CD14-positive monocyte (primary cell): ENCODE results near the gene MRGPRD. TPM values are rescaled to one million over a fixed set of nuclear protein-coding genes. Genes with fewer than 3 reads are reported as not detected.

Experiments used
- DNase-seq, 3 donors: peaks; one replicate each; pipeline ENCODE4 v3.0.0-alpha.2; 2011 to 2022
- H2AFZ ChIP-seq: 2 replicates; pipeline ENCODE4 v1.6.0; 2012; ENCODE audit warnings: mild to moderate bottlenecking, low read depth, low read length, inconsistent platforms; ENCODE audit not compliant: insufficient read depth, poor library complexity, severe bottlenecking
- H3K27ac ChIP-seq, 2 donors: 1 replicate in 1 of 2; 2 replicates in 1 of 2; pipeline ENCODE4 v1.5.1; 2012 to 2013; ENCODE audit warnings: low read length in 2 of 2, control low read depth in 1 of 2, inconsistent platforms in 1 of 2, low read depth in 1 of 2, mild to moderate bottlenecking in 1 of 2
- H3K27me3 ChIP-seq, 2 donors: one replicate each; pipeline versions ENCODE4 v1.6.0 to v1.6.1; 2011 to 2013; ENCODE audit warnings: low read length in 2 of 2; ENCODE audit not compliant: control insufficient read depth in 2 of 2, insufficient read depth in 2 of 2
- H3K36me3 ChIP-seq, 2 donors: replicated peaks in 1 of 2; 1 replicate in 1 of 2; 2 replicates in 1 of 2; pipeline versions ENCODE4 v1.5.1 to v1.6.1; 2012 to 2013; ENCODE audit warnings: low read length in 2 of 2, control low read depth in 1 of 2, inconsistent platforms in 1 of 2, mild to moderate bottlenecking in 1 of 2; ENCODE audit not compliant: insufficient read depth in 2 of 2, control insufficient read depth in 1 of 2
- H3K4me1 ChIP-seq, 2 donors: 1 replicate in 1 of 2; 2 replicates in 1 of 2; pipeline versions ENCODE4 v1.5.1 to v1.6.1; 2012 to 2013; ENCODE audit warnings: low read length in 2 of 2, control low read depth in 1 of 2, inconsistent platforms in 1 of 2, mild to moderate bottlenecking in 1 of 2, moderate library complexity in 1 of 2; ENCODE audit not compliant: insufficient read depth in 2 of 2, control insufficient read depth in 1 of 2
- H3K4me2 ChIP-seq: replicated peaks from 2 replicates; pipeline ENCODE3; 2012; ENCODE audit warnings: low read length, moderate library complexity, mild to moderate bottlenecking; ENCODE audit not compliant: poor library complexity, severe bottlenecking; ENCODE audit errors: extremely low read depth
- H3K4me3 ChIP-seq, 3 experiments: fragments of 200-600 bp in 1 of 3; sonication (generic) in 1 of 3; replicated peaks in 1 of 3; 1 replicate in 2 of 3; 2 replicates in 1 of 3; pipeline ENCODE4 v1.5.1; 2011 to 2013; ENCODE audit warnings: low read length in 3 of 3, mild to moderate bottlenecking in 3 of 3, control low read depth in 2 of 3, low read depth in 2 of 3, inconsistent platforms in 1 of 3, moderate library complexity in 1 of 3
- H3K79me2 ChIP-seq: 2 replicates; pipeline ENCODE4 v1.6.0; 2012; ENCODE audit warnings: mild to moderate bottlenecking, control low read depth, inconsistent platforms, low read length, moderate library complexity; ENCODE audit not compliant: insufficient read depth
- H3K9ac ChIP-seq: 2 replicates; pipeline ENCODE4 v1.6.0; 2017; ENCODE audit warnings: low read length, mild to moderate bottlenecking; ENCODE audit not compliant: insufficient read depth, poor library complexity, severe bottlenecking
- H3K9me3 ChIP-seq, 2 donors: replicated peaks in 1 of 2; 1 replicate in 1 of 2; 2 replicates in 1 of 2; pipeline versions ENCODE4 v1.5.1 to v1.6.1; 2012 to 2013; ENCODE audit warnings: low read length in 2 of 2, control low read depth in 1 of 2; ENCODE audit not compliant: control insufficient read depth in 1 of 2, insufficient read depth in 1 of 2
- H4K20me1 ChIP-seq: 2 replicates; pipeline ENCODE4 v1.6.0; 2012; ENCODE audit warnings: mild to moderate bottlenecking, low read length, control low read depth, moderate library complexity; ENCODE audit not compliant: insufficient read depth
- H3K27ac Mint-ChIP-seq, 7 donors: one replicate each; pipeline ENCODE4 v1.8.0; 2020; ENCODE audit warnings: mild to moderate bottlenecking in 7 of 7, mixed read lengths in 7 of 7, moderate library complexity in 6 of 7, inconsistent platforms in 2 of 7
- H3K27me3 Mint-ChIP-seq, 3 donors: one replicate each; pipeline ENCODE4 v1.8.0; 2021 to 2022; ENCODE audit warnings: low read depth in 3 of 3, mild to moderate bottlenecking in 3 of 3, mixed read lengths in 3 of 3, moderate library complexity in 3 of 3, inconsistent platforms in 1 of 3
- H3K36me3 Mint-ChIP-seq, 2 donors: one replicate each; pipeline ENCODE4 v1.8.0; 2020; ENCODE audit warnings: mixed read lengths in 2 of 2, inconsistent platforms in 1 of 2, mild to moderate bottlenecking in 1 of 2
- H3K4me1 Mint-ChIP-seq: one replicate; pipeline ENCODE4 v1.8.0; 2020; ENCODE audit warnings: mild to moderate bottlenecking, mixed read lengths
- H3K4me3 Mint-ChIP-seq, 2 donors: one replicate each; pipeline ENCODE4 v1.8.0; 2020; ENCODE audit warnings: mild to moderate bottlenecking in 2 of 2, mixed read lengths in 2 of 2, moderate library complexity in 1 of 2
- H3K9me3 Mint-ChIP-seq, 7 donors: one replicate each; pipeline ENCODE4 v1.8.0; 2020 to 2022; ENCODE audit warnings: mixed read lengths in 7 of 7, mild to moderate bottlenecking in 6 of 7, moderate library complexity in 6 of 7, inconsistent platforms in 2 of 7
- WGBS: methylation state at CpG from one replicate; pipeline ENCODE4 v1.1.5; 2013; ENCODE audit warnings: missing lambda C conversion rate; ENCODE audit not compliant: insufficient coverage; 5-methylcytosine and 5-hydroxymethylcytosine counted together
- intact Hi-C, 2 donors: fragments of 100-400 bp; cut with micrococcal nuclease; formaldehyde crosslinking; loops; one replicate each; pipeline versions ENCODE4 v1.15.0 to v1.15.1; 2023
- polyA plus RNA-seq, 3 donors: library from polyadenylated mRNA; depleted of rRNA in 1 of 3; unstranded in 2 of 3; stranded (reverse) in 1 of 3; fragments of 300-500 nt in 2 of 3; fragments of >200 nt in 1 of 3; fragmentation: Illumina TruSeq in 2 of 3; gene quantifications; 1 replicate in 2 of 3; 2 replicates in 1 of 3; pipeline ENCODE4 v1.2.3, GENCODE V29; 2012 to 2021
- TF ChIP-seq, protein P1 (sequence below): fragments of 200-600 bp; IDR thresholded peaks from one replicate; pipeline ENCODE4 v1.8.0; 2022; ENCODE audit warnings: antibody characterized with exemption, mild to moderate bottlenecking

Gene MRGPRD
- polyA plus RNA-seq, 3 donors = not detected

DNA sequence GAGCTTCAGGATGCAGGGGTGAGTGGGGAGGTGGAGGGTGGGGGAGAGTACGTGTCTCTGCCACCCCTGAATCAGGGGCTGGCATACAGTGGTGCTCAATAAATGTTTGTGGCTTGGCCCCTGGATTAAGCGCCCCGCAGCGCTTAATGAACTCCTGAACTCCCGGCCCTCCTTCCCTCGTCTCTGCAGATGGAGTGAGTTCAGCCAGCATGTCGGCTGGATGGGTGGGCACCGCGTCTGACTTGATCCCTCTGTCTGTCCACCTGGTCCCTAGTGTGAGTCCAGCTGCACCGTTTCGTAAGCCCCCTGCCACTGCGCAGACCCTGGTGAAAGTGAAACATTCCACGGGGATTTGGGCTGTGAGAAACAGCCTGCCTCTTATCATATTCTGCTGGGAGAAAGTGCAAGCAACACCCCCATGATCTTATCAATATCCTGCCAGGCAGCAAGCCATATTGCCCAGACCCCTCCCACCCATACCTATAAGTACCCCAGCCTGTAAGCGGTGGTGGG lies 12.0 kb upstream of the MRGPRD start:
- Mint-ChIP-seq H3K4me1 (no peaks in the 10 kb centered on the region), H3K27me3 (peaks cover 41 to 50% (median 47%) of the 10 kb centered on the region in 3 donors), H3K36me3 (no peaks in the 10 kb centered on the region), H3K27ac (no peak overlapping the region), H3K9me3 (peaks cover 0 to 5% (median 0%) of the 10 kb centered on the region in 7 donors), H3K4me3 (peak overlapping the region in 1 of 2 donors; percentile 33)
- Histone ChIP-seq H3K9me3 (no peaks in the 10 kb centered on the region), H4K20me1 (no peaks in the 10 kb centered on the region), H3K79me2 (no peaks in the 10 kb centered on the region), H3K27ac (no peak overlapping the region), H3K27me3 (peaks cover 0 to 17% of the 10 kb centered on the region in 2 donors), H3K4me1 (no peaks in the 10 kb centered on the region), H3K4me2 (no peak overlapping the region), H2AFZ (no peak overlapping the region), H3K4me3 (no peak overlapping the region), H3K36me3 (no peaks in the 10 kb centered on the region), H3K9ac (no peak overlapping the region)
- DNase-seq = no peak
- intact Hi-C loops = no loop called here
- TF ChIP-seq, protein P1, sequence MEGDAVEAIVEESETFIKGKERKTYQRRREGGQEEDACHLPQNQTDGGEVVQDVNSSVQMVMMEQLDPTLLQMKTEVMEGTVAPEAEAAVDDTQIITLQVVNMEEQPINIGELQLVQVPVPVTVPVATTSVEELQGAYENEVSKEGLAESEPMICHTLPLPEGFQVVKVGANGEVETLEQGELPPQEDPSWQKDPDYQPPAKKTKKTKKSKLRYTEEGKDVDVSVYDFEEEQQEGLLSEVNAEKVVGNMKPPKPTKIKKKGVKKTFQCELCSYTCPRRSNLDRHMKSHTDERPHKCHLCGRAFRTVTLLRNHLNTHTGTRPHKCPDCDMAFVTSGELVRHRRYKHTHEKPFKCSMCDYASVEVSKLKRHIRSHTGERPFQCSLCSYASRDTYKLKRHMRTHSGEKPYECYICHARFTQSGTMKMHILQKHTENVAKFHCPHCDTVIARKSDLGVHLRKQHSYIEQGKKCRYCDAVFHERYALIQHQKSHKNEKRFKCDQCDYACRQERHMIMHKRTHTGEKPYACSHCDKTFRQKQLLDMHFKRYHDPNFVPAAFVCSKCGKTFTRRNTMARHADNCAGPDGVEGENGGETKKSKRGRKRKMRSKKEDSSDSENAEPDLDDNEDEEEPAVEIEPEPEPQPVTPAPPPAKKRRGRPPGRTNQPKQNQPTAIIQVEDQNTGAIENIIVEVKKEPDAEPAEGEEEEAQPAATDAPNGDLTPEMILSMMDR = no peak
- WGBS = 72% methylated on average over 13 of the region's 14 CpGs

- H3K9ac ChIP-seq = no peak overlapping the region
- no peak overlapping the region for H2AFZ ChIP-seq
- Mint-ChIP-seq H3K27ac (no peak overlapping the region), H3K36me3 (no peaks in the 10 kb centered on the region), H3K4me1 (no peaks in the 10 kb centered on the region), H3K9me3 (peaks cover 5 to 15% (median 9%) of the 10 kb centered on the region in 7 donors), H3K27me3 (peaks cover 43 to 59% (median 46%) of the 10 kb centered on the region in 3 donors), H3K4me3 (no peak overlapping the region)
- H3K4me2 ChIP-seq = no peak overlapping the region
- no peak overlapping the region for H3K4me3 ChIP-seq
- H3K9me3 ChIP-seq = peaks cover under 1 to 5% of the 10 kb centered on the region in 2 donors
- no peaks in the 10 kb centered on the region for H3K36me3 ChIP-seq
- 89% methylated on average over 10 of the region's 16 CpGs for WGBS
- no peak for DNase-seq
- H3K4me1 ChIP-seq = no peaks in the 10 kb centered on the region
- intact Hi-C loops = no loop called here
- H3K27ac ChIP-seq = no peak overlapping the region
- H3K79me2 ChIP-seq = no peaks in the 10 kb centered on the region
- H3K27me3 ChIP-seq = peaks cover 3 to 24% of the 10 kb centered on the region in 2 donors
- TF ChIP-seq, protein P1 = no peak
- no peaks in the 10 kb centered on the region for H4K20me1 ChIP-seq
Measured at GRCh38 chr11:68990995-68991780, 10.4 kb upstream of the MRGPRD start.
